ENCODE measurements around the gene PURA. TPM values are rescaled to one million over a fixed set of nuclear protein-coding genes. Genes with fewer than 3 reads are reported as not detected.

The PURA gene
- total and polyA plus RNA-seq, 2 of the 4 experiments (the other 2 are of a cell fraction), result 3.8 to 5.6 TPM

DNA sequence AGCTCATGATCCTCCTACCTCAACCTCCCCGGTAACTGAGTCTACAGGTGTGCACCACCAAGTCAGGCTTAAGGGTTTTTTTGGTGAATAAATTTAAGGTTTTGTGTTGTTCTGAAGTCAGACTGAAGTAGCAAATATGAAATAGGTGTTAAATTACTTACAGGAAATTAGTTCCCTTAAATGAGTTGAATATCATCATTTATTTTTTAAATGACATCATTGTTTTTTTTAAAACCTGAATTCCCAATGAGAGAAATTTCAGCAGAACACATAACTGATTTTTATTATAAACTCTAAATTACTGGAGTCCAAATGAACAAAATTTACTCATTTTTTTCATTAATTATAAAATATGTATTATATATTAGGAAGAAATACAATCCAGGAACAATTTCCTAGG, 37.8 kb upstream of the PURA start:
- Histone ChIP-seq H3K9ac (ENCODE audit: low read depth, low read length) (no peak overlapping the region), H4K5ac (ENCODE audit: low read depth, low read length) (no peak overlapping the region), H2BK20ac (ENCODE audit: low read depth, low read length) (no peak overlapping the region), H3K4me2 (ENCODE audit: low read depth, low read length) (no peak overlapping the region), H3K4me3 (ENCODE audit: insufficient read depth, low read depth, low read length) (no peak overlapping the region), H2AK5ac (ENCODE audit: low read depth, low read length) (no peak overlapping the region), H3K56ac (ENCODE audit: extremely low read depth, insufficient read depth, low read length) (no peak overlapping the region), H2BK120ac (ENCODE audit: low read depth, low read length) (no peak overlapping the region), H3K4ac (ENCODE audit: low read depth, low read length) (no peak overlapping the region), H3K79me1 (ENCODE audit: low read depth in 1 of 2, low read length in 2 of 2) (no peaks in the 10 kb centered on the region), H3K36me3 (ENCODE audit: control insufficient read depth, insufficient read depth, low read length) (no peaks in the 10 kb centered on the region), H4K91ac (ENCODE audit: insufficient read depth, low read depth, low read length) (no peak overlapping the region), H3K27ac (ENCODE audit: insufficient read depth, low read length) (no peak overlapping the region), H3K27me3 (ENCODE audit: control insufficient read depth, insufficient read depth, low read length) (peaks cover 14% of the 10 kb centered on the region), H3K23ac (ENCODE audit: low read depth, low read length) (no peak overlapping the region), H4K20me1 (ENCODE audit: insufficient read depth, low read length) (no peaks in the 10 kb centered on the region), H3K14ac (replicated peaks; ENCODE audit: low read depth, low read length) (no peak overlapping the region), H4K8ac (ENCODE audit: low read depth in 2 of 2, low read length in 2 of 2) (no peak overlapping the region), H2BK5ac (ENCODE audit: low read depth, low read length, poor library complexity, severe bottlenecking) (no peak overlapping the region), H3K9me3 (ENCODE audit: control insufficient read depth, insufficient read depth, low read length) (no peaks in the 10 kb centered on the region), H3K18ac (ENCODE audit: low read depth, low read length) (no peak overlapping the region), H2AFZ (replicated peaks; ENCODE audit: low read length, poor library complexity) (no peak overlapping the region), H2AK9ac (replicated peaks; ENCODE audit: low read depth, low read length, poor library complexity) (no peak overlapping the region), H3K4me1 (ENCODE audit: control insufficient read depth, insufficient read depth, low read length) (no peaks in the 10 kb centered on the region), H3K9me1 (ENCODE audit: insufficient read depth, low read length) (no peaks in the 10 kb centered on the region), H2BK15ac (ENCODE audit: low read depth, low read length) (no peak overlapping the region)
- no peak for ATAC-seq (ENCODE audit: low read depth)
- TF ChIP-seq RAD21 (IDR thresholded peaks at IDR 0.05; ENCODE audit: low read length) (no peak), MXI1 (IDR thresholded peaks at IDR 0.05; ENCODE audit: borderline replicate concordance, low read depth, low read length) (no peak), MAFK (IDR thresholded peaks at IDR 0.05; ENCODE audit: low read depth, low read length) (no peak), RFX5 (IDR thresholded peaks at IDR 0.05; ENCODE audit: low read depth, low read length) (no peak), ELK1 (IDR thresholded peaks at IDR 0.05; ENCODE audit: borderline replicate concordance, low read depth, low read length) (no peak), MAZ (IDR thresholded peaks at IDR 0.05; ENCODE audit: borderline replicate concordance, low read depth, low read length) (no peak), POLR2A (IDR thresholded peaks at IDR 0.05; ENCODE audit: low read depth, low read length) (no peak), CEBPB (IDR thresholded peaks at IDR 0.05; ENCODE audit: low read depth, low read length) (no peak), NFE2L2 (IDR thresholded peaks at IDR 0.05; ENCODE audit: low read depth, low read length) (no peak), BHLHE40 (IDR thresholded peaks at IDR 0.05; ENCODE audit: low read depth, low read length) (no peak), FOS (IDR thresholded peaks at IDR 0.05; ENCODE audit: low read depth, low read length) (no peak), RCOR1 (IDR thresholded peaks at IDR 0.05; ENCODE audit: insufficient replicate concordance, low read length) (no peak), CHD1 (IDR thresholded peaks at IDR 0.05; ENCODE audit: low read depth, low read length) (no peak), SMC3 (IDR thresholded peaks at IDR 0.05; ENCODE audit: low read depth, low read length) (no peak)
- TF ChIP-seq, protein P1, sequence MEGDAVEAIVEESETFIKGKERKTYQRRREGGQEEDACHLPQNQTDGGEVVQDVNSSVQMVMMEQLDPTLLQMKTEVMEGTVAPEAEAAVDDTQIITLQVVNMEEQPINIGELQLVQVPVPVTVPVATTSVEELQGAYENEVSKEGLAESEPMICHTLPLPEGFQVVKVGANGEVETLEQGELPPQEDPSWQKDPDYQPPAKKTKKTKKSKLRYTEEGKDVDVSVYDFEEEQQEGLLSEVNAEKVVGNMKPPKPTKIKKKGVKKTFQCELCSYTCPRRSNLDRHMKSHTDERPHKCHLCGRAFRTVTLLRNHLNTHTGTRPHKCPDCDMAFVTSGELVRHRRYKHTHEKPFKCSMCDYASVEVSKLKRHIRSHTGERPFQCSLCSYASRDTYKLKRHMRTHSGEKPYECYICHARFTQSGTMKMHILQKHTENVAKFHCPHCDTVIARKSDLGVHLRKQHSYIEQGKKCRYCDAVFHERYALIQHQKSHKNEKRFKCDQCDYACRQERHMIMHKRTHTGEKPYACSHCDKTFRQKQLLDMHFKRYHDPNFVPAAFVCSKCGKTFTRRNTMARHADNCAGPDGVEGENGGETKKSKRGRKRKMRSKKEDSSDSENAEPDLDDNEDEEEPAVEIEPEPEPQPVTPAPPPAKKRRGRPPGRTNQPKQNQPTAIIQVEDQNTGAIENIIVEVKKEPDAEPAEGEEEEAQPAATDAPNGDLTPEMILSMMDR (conservative IDR thresholded peaks at IDR 0.05; ENCODE audit: low read depth, low read length), result no peak
- TF ChIP-seq, protein P2, sequence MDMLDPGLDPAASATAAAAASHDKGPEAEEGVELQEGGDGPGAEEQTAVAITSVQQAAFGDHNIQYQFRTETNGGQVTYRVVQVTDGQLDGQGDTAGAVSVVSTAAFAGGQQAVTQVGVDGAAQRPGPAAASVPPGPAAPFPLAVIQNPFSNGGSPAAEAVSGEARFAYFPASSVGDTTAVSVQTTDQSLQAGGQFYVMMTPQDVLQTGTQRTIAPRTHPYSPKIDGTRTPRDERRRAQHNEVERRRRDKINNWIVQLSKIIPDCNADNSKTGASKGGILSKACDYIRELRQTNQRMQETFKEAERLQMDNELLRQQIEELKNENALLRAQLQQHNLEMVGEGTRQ (IDR thresholded peaks at IDR 0.05; ENCODE audit: low read depth, low read length), result no peak
- WGBS, 2 experiments (ENCODE audit: extremely low coverage in 2 of 2, insufficient read length in 1 of 2), result no CpG with 5 or more reads among the region's 1 CpG
- intact Hi-C loops (cut with micrococcal nuclease), result loop anchor here (10.0 kb wide), 1 partner anchor 279 kb away; no protein-coding TSS in a partner anchor
- in situ Hi-C loops (cut with MboI; ENCODE audit: low sequenced_read_pairs), result no loop called here
- no TSS peak for BruUV-seq (replicated peaks)
- dilution Hi-C loops (cut with HindIII; ENCODE audit: low sequenced_read_pairs, unreplicated experiment), result no loop called here
- DNase-seq, result no peak
- ChIA-PET CTCF (interaction anchor here (1.1 to 1.9 kb wide), 3 partner anchors 71 to 99 kb away, joined by 3 to 6 read pairs (median 3); no protein-coding TSS in a partner anchor), POLR2A (ENCODE audit: unreplicated experiment) (no interaction called here)
